Measurements from ENCODE around the gene SPAG7. TPM values are rescaled to one million over a fixed set of nuclear protein-coding genes. Genes with fewer than 3 reads are reported as not detected.

SPAG7 gene
- total RNA-seq, 2 donors from 2014 or later: 51.4 to 71.9 TPM

DNA sequence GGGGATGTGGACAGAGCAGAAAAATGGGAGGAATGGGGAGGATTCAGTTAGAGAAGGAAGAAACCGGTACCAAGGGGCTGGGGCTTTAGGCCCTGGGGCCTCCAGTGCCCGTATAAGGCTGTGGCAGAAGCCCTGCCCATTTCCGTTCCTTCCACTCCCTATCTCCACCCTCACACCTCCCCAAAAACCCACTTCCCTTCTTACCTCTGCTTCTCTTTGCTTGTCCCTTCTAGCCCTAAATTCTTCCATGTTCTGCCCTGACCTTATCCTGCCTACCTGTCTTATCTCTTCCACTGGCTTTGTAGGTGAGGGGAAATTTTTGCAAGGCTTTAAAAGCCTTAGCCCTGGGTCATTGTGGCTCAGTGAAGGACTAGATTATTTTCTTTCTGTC, 23.5 kb downstream of the SPAG7 start:
- Mint-ChIP-seq H3K27ac (peak overlapping the region; percentile 95 to 96), H3K27me3 (no peaks in the 10 kb centered on the region), H3K9me3 (no peaks in the 10 kb centered on the region), H3K4me3 (peak overlapping the region; percentile 100), H3K36me3 (peaks cover 53% of the 10 kb centered on the region), H3K4me1 (ENCODE audit: low read depth in 2 of 2) (peaks cover 63 to 76% of the 10 kb centered on the region in 2 donors)
- ATAC-seq (no peak), DNase-seq (ENCODE audit: low spot score) (no peak)

- Mint-ChIP-seq H3K4me1 (ENCODE audit: low read depth in 2 of 2) (peaks cover 68 to 81% of the 10 kb centered on the region in 2 donors), H3K27me3 (no peaks in the 10 kb centered on the region), H3K36me3 (peaks cover 53% of the 10 kb centered on the region), H3K4me3 (peak overlapping the region; percentile 100), H3K27ac (peak overlapping the region; percentile 95 to 96), H3K9me3 (no peaks in the 10 kb centered on the region)
- no peak for ATAC-seq
- no peak for DNase-seq (ENCODE audit: low spot score)
These were observed 24.7 kb downstream of the SPAG7 start for GRCh38 chr17:4942760-4943508.

- no peaks in the 10 kb centered on the region for H3K27me3 Mint-ChIP-seq
- DNase-seq (ENCODE audit: low spot score) (no peak), ATAC-seq (no peak)
- peak overlapping the region; percentile 100 for H3K4me3 Mint-ChIP-seq
- H3K4me1 Mint-ChIP-seq (ENCODE audit: low read depth in 2 of 2): peaks cover 67 to 74% of the 10 kb centered on the region in 2 donors
- H3K27ac Mint-ChIP-seq: peak overlapping the region; percentile 95 to 96
- H3K36me3 Mint-ChIP-seq: peaks cover 44% of the 10 kb centered on the region
- H3K9me3 Mint-ChIP-seq: no peaks in the 10 kb centered on the region
These were observed 26.4 kb downstream of the SPAG7 start for GRCh38 chr17:4941319-4941610.

DNA sequence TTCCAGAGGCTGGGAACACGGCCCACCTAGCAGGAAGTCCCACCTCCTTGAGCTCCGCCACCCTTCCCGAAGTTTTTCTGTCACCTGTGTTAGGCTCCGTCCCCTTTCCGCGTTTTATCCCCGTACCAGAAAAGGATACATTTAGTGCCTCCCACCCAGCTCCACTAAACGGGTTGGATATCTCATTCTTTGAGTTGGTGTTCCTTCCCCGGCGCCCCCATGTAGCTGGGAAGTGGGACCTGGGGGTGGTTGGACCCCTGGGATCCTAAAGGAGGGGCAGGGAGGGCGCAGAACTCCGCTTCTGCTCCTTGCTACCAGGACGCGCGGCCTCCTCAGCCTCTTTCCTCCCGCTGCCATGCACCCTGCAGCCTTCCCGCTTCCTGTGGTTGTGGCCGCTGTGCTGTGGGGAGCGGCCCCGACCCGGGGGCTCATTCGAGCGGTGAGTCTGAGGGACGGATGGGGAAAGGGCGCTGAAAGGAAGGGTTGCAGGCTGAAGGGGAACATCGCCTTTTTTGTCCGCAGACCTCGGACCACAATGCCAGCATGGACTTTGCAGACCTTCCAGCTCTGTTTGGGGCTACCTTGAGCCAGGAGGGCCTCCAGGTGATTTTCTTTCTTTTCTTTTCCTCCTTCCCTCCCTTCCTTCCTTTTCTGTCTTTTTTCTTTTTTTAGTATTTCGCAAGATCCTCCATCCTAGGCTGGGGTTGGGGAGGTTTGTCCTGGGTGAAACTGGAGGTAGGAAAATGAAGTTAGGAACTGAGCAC, 26.9 kb downstream of the SPAG7 start:
- peak in 1 of 2 donors; percentile 17 for ATAC-seq
- peak; percentile 74 for DNase-seq (ENCODE audit: low spot score)
- Mint-ChIP-seq H3K4me1 (ENCODE audit: low read depth in 2 of 2) (peaks cover 68 to 76% of the 10 kb centered on the region in 2 donors), H3K27me3 (no peaks in the 10 kb centered on the region), H3K4me3 (peak overlapping the region; percentile 100), H3K27ac (peak overlapping the region; percentile 95 to 96), H3K36me3 (peaks cover 39% of the 10 kb centered on the region), H3K9me3 (no peaks in the 10 kb centered on the region)

GRCh38 chr17:4939796-4940554, 27.6 kb downstream of the SPAG7 start, which contains the start of the genes RNF167 and SLC25A11:
Gene RNF167 (plus strand): TSS chr17:4940268. CDS start chr17:4940910, 642 bp downstream.
Gene SLC25A11 (minus strand): TSS chr17:4940046. CDS start chr17:4939910, 136 bp downstream.
- Mint-ChIP-seq H3K36me3 (peaks cover 31% of the 10 kb centered on the region), H3K27me3 (no peaks in the 10 kb centered on the region)

GRCh38 chr17:4939546-4939795, 28.1 kb downstream of the SPAG7 start:
- DNase-seq (ENCODE audit: low spot score) (no peak), ATAC-seq (peak in 1 of 2 donors; percentile 4)
- H3K9me3 Mint-ChIP-seq: no peaks in the 10 kb centered on the region
- peak overlapping the region; percentile 76 to 96 for H3K27ac Mint-ChIP-seq
- no peaks in the 10 kb centered on the region for H3K27me3 Mint-ChIP-seq
- H3K4me3 Mint-ChIP-seq: peak overlapping the region; percentile 100
- H3K4me1 Mint-ChIP-seq (ENCODE audit: low read depth in 2 of 2): peaks cover 60 to 68% of the 10 kb centered on the region in 2 donors
- H3K36me3 Mint-ChIP-seq: peaks cover 28% of the 10 kb centered on the region

More at GRCh38 chr17:4939796-4940554, 27.6 kb downstream of the SPAG7 start, which contains the start of the genes RNF167 and SLC25A11:
- Mint-ChIP-seq H3K27ac (peak within 1 kb of the TSS; percentile 95 to 96), H3K4me1 (ENCODE audit: low read depth in 2 of 2) (peaks cover 62 to 70% of the 10 kb centered on the region in 2 donors), H3K4me3 (peak within 1 kb of the TSS; percentile 100), H3K9me3 (no peaks in the 10 kb centered on the region)
- peak; percentile 91 to 94 for ATAC-seq
- peak; percentile 98 for DNase-seq (ENCODE audit: low spot score)

- peak overlapping the region; percentile 100 for H3K4me3 Mint-ChIP-seq
- peaks cover 60 to 68% of the 10 kb centered on the region in 2 donors for H3K4me1 Mint-ChIP-seq (ENCODE audit: low read depth in 2 of 2)
- H3K27me3 Mint-ChIP-seq: peaks cover 0 to 1% of the 10 kb centered on the region in 2 donors
- no peaks in the 10 kb centered on the region for H3K9me3 Mint-ChIP-seq
- ATAC-seq (no peak), DNase-seq (ENCODE audit: low spot score) (no peak)
- peak overlapping the region; percentile 76 to 96 for H3K27ac Mint-ChIP-seq
- H3K36me3 Mint-ChIP-seq: peaks cover 22% of the 10 kb centered on the region
These were observed 28.7 kb downstream of the SPAG7 start for GRCh38 chr17:4938688-4939545.

DNA sequence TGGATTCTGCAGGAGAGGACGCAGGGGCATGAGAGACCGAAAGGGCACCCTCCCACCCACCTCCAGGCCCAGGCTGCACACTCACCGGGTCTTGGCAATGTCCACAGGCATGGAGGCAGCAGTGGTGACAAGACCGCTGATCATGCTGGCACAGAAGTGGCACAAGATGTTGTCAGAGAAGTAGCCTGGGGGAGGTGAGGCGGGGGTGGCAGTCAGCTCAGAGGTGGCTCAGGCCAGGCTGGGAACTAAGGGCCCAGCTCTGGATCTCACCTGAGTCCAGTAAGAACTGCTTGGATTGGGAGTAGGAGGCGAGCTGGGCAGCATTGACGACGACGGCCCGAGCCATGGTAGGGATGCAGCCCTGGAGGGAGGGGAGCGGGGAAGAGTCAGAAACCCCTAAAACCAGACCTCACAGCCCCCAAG, 29.5 kb downstream of the SPAG7 start:
- Mint-ChIP-seq H3K9me3 (no peaks in the 10 kb centered on the region), H3K27me3 (peaks cover 0 to 2% of the 10 kb centered on the region in 2 donors), H3K4me1 (ENCODE audit: low read depth in 2 of 2) (peaks cover 60 to 68% of the 10 kb centered on the region in 2 donors), H3K4me3 (peak overlapping the region; percentile 100), H3K27ac (peak overlapping the region; percentile 76 to 96), H3K36me3 (peaks cover 19% of the 10 kb centered on the region)
- ATAC-seq: no peak
- DNase-seq (ENCODE audit: low spot score): no peak

GRCh38 chr17:4937553-4937952, 30.1 kb downstream of the SPAG7 start:
- ATAC-seq (no peak), DNase-seq (ENCODE audit: low spot score) (no peak)
- Mint-ChIP-seq H3K27ac (no peak overlapping the region), H3K4me3 (peak overlapping the region; percentile 13), H3K4me1 (ENCODE audit: low read depth in 2 of 2) (peaks cover 60 to 63% of the 10 kb centered on the region in 2 donors), H3K36me3 (peaks cover 16% of the 10 kb centered on the region), H3K9me3 (no peaks in the 10 kb centered on the region), H3K27me3 (peaks cover 0 to 2% of the 10 kb centered on the region in 2 donors)

GRCh38 chr17:4936436-4936835, 31.2 kb downstream of the SPAG7 start:
- no peak for ATAC-seq
- Mint-ChIP-seq H3K27ac (peak overlapping the region in 1 of 2 donors; percentile 53), H3K36me3 (peaks cover 9% of the 10 kb centered on the region), H3K4me3 (no peak overlapping the region), H3K9me3 (no peaks in the 10 kb centered on the region), H3K4me1 (ENCODE audit: low read depth in 2 of 2) (peaks cover 52 to 57% of the 10 kb centered on the region in 2 donors), H3K27me3 (peaks cover 0 to 2% of the 10 kb centered on the region in 2 donors)
- DNase-seq (ENCODE audit: low spot score): no peak

- peaks cover 1% of the 10 kb centered on the region for H3K36me3 Mint-ChIP-seq
- H3K4me1 Mint-ChIP-seq (ENCODE audit: low read depth in 2 of 2): peaks cover 44 to 55% of the 10 kb centered on the region in 2 donors
- DNase-seq (ENCODE audit: low spot score): no peak
- no peak overlapping the region for H3K4me3 Mint-ChIP-seq
- H3K27me3 Mint-ChIP-seq: peaks cover 0 to 2% of the 10 kb centered on the region in 2 donors
- ATAC-seq: no peak
- peak overlapping the region in 1 of 2 donors; percentile 53 for H3K27ac Mint-ChIP-seq
- no peaks in the 10 kb centered on the region for H3K9me3 Mint-ChIP-seq
These were observed 32.0 kb downstream of the SPAG7 start for GRCh38 chr17:4935650-4936049.

- peak overlapping the region; percentile 47 for H3K4me3 Mint-ChIP-seq
- DNase-seq (ENCODE audit: low spot score) (no peak), ATAC-seq (peak; percentile 58 to 60)
- peak overlapping the region; percentile 49 to 88 for H3K27ac Mint-ChIP-seq
- peaks cover 0 to 2% of the 10 kb centered on the region in 2 donors for H3K27me3 Mint-ChIP-seq
- no peaks in the 10 kb centered on the region for H3K36me3 Mint-ChIP-seq
- no peaks in the 10 kb centered on the region for H3K9me3 Mint-ChIP-seq
- H3K4me1 Mint-ChIP-seq (ENCODE audit: low read depth in 2 of 2): peaks cover 37 to 55% of the 10 kb centered on the region in 2 donors
These were observed 33.2 kb downstream of the SPAG7 start for GRCh38 chr17:4934173-4934979.

Data from natural killer cell treated with Interleukin-12 subunit alpha and Interleukin-12 subunit beta and Interleukin-15 and Interleukin-18, amount 100 ng/mL, for 72 hours (primary cell).